NCI-H460 (cell line): ENCODE measurements around the gene TMEM120B. TPM values are rescaled to one million over a fixed set of nuclear protein-coding genes. Genes with fewer than 3 reads are reported as not detected.

ENCODE experiments used
- DNase-seq: peaks from one replicate; pipeline ENCODE4 v3.0.0-alpha.2; 2016; ENCODE audit warnings: low read depth; ENCODE audit errors: extremely low read depth
- total RNA-seq: library from RNA; depleted of rRNA; stranded (reverse); fragments of >200 nt; shearing (Covaris generic); gene quantifications from 2 replicates; pipeline ENCODE4 v1.2.3, GENCODE V29; 2014

The TMEM120B gene
- total RNA-seq, 1 experiment from 2014 or later: 11.8 TPM

DNA sequence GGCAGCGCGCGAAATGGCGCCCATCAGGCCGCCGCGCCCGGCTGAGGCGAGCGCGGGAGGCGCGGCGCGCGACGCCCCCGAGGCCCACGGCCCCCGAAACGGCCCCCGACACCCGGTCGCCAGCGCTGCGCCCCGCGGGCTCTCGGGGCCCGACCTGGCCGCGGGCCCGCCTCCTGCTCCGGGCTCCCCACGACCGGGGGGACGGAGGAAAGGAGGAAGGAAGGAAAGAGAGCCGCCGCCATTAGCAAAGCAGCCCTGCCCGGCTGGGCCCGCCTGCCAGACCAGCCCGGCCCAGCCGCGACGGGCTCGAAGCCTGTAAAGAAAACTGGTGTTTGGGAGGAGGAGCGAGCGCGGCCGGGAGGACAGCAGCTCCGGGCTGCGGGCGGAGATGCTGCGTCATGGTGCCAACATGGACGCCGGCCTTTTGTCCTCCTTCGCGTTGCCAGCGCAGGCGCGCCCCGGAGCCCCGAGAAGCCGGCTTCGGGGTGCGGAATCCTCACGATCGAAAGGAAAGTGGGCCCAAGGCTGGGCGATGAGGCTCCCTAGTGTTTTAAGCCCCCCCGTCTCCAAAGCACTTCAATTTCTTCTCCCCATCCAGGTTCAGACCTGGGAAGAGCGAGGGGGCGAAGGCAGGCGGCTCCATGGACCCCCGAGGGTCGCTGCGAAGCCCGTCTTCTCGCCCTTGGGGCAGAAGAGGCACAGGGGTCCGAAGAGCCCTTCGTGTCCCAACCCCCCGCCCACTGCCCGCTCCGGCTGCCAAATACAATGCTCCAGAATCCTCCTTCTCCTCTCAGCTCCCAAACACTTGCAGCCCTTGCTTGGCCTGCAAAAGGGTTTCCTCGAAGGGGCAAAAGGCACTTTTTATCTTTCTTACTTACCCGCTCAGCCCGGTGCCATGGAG is 88.4 kb downstream of the TMEM120B start:
- DNase-seq: peak; percentile 72

DNA sequence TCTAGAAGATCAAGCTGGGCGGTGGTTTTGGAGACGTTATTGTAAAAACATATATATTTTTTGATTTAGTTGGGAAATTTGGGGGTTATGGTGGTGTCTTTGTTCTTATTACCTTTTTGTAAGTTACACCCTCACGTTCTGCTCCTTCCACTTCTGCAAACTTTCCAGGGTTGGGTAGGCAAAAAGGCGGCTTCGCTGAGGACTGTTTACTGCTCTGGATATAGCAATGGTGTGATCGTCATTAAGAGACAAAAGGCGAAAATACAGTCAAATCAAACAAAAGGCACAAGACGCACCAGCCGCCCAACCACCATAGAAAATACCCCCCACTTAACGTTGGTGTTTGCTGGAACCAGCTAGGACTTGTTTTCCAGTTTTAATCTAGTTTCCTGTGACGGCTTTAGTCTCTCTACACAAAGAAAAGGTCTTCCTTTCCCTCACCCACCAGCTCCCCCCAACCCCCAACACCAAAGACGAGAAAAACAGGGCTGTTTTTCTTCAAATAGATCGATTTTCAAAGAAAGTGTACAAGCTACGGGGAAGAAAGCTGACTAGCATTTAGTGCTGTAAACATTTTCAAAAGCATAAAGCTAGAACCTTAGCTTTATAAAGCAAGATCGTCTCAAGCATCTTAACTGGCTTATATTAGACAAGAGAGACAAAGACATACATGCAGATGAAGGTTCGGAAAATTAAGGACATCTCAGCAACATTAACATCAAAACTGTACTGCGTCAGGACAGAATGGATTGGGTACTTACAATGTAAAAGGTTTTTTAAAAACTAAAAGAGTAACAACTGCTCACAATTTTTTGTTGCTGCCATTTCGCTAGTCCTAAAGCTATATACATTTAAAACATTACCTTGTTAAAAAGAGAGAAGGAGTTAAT is 89.3 kb downstream of the TMEM120B start:
- no peak for DNase-seq

DNA sequence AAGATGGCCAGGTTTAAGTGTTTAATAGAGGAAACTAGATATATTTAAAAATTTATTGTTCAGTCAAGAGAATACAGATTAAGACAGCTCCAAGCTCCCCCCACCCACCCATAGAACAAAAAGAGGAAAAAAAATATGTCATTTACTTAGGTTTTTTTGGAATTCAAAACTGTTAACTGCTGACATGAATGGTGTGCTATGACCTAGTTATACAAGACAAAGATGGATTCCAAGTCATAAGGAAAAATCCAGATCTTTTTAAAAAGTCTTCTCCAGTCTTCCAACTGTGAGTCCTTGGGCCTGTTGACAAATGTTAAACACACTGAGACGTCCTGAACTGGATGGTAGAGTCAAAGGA is 89.9 kb downstream of the TMEM120B start:
- DNase-seq: no peak

DNA sequence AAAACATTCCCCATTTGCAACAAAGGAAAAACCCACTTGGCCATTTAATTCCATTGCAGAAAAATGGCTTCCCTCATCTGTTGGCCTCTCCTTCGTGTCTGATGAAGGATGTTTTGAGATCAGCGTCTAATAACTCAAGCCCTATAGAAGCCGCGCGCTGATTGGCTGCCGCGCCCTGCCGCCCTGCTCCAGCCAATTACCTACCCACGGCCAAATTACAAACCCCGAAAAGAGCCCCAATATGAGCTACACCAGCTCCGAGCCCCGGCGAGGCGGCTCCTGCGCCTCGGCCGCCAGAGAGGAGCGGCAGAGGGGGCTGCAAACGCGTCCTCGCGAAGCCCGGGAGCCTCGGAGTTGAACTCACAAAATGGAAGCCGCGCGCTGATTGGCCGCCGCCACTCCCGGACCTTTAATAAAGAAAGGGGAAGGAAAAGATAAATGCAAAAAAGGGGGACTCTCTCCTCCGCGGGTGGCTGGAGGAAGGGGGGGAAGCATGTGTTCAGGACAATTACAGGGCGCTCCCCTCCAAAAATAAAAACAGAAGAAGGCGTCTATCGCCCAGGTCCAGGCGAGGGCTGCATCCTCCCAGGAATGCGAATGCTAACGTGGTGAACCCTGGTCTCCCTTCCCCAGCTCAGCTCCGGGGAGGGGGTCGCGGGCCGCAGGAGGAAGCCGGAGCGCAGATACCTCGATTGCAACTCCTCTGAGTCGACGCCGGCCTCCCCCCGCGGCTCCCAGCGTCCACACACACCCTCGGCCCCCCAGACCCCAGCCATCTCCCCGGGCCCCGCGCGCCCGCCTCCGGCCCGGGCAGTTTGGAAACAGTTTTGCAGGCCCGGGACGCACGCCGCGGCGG is 90.5 kb downstream of the TMEM120B start:
- DNase-seq: peak; percentile 94

DNA sequence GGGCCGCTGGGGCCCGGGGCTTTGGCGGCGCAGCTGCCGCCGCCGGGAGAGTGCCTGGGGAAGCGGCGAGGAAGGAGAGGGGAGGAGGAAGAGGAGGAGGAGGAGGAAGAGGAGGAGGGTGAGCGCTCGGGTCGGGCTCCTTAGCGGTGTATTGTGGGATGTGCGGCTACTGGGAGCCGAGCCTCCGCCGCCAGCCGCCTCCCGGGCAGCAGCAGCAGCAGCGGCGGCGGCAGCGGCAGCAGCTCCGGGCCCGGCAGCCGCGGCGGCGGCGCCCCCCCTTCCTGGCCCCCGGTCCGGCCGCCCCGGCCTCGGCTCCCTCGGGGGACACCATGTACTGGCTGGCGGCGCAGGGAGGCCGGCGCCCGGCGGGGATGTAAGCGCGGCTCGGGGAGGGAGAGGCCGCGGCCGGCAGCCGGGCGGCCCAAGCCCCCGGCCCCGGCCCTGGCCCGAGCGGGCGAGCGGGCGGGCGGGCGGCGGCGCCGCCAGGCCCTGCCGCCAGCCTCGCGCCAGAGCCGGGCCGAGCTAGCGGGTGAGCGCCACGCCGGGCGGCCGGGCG is 91.4 kb downstream of the TMEM120B start, which contains the start of gene SETD1B:
Gene SETD1B (plus strand): TSS at position 149 of the 556 bp plus-strand sequence. CDS start 729 bp downstream, outside the sequence.
- DNase-seq: no peak

DNA sequence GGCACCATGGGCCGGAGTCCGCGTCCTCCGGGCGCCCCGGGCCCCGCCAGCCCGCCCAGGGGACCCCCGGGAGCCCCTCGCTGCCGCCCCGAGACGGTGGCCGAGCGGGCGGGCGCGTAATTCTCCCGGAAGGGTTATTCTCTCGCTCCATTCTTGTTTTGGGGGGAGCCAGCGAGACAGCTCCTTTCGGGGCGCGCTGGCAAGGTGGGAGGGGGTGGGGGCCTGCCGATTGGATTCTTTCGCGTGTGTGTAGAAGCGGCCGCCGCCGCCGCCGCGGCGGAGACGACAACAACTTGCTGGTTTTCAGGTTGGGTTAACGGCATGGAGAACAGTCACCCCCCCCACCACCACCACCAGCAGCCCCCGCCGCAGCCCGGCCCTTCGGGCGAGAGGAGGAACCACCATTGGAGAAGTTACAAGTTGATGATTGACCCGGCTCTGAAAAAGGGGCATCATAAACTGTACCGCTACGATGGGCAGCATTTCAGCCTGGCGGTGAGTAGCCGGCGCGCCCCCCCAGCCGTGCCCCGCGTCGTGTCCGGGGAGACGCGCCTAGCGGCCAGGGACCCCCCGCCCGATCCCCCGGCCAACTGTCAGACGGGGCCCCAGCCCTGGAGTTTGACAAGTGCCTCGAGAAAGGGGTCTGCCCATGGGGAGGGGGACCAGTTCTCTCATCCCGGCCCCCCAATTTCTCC is 92.0 kb downstream of the TMEM120B start:
- no peak for DNase-seq

DNA sequence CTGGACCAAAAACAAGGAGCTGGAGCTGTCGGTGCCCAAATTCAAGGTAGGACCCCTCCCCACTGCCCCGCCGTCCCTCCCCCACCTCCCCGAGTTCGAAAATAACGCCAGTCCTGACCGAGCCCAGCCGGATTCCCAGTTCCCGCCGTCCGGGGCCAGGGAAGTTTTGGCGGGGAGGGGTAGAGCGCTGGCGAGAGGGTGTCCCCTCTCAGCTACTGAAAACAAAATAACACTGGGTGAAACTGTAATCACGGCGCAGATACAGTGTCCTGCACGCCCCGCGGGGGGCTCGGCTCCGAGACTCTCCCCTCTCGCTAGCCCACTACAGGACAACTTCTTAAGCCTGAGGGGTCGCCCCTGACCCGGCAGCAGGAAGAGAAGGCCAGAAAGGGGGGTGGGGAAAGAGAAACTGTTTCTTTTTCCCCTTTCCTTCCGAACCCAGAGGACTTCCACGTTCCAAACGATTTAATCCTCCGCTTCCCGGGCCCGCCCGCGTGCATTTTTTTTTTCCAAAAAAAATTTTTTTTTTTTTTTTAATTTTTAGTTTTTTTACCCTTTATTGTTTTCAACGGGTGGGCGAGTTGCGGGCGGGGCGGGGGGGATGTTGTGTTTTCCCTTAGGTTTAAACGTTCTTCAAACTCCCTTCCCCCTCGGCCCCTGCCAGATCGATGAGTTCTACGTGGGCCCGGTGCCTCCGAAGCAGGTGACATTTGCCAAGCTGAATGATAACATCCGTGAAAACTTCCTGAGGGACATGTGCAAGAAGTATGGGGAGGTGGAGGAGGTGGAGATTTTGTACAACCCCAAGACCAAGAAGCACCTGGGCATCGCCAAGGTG is 92.8 kb downstream of the TMEM120B start:
- DNase-seq: no peak

DNA sequence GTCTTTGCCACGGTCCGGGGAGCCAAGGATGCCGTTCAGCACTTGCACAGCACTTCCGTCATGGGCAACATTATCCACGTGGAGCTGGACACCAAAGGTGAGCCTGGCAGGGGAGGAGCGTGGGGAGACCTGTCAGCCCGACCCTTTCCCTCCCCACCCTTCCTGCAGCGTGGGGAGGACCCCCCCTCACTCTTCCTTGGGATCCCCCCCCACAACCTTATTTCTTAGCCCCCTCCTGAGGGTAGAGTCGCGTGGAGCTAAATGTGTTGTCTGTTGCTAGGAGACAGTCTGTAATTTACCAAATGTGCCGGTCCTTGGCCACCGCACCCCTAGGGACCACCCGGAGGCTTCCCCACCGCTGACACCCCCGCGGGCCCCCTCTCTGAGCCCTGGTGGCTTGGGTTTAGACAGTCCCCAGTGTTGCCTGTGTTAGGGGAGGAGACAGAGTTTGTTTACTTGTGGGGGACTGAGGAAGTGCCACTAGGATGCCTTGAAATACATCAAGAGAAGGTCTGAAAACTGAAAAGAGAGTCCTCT is 93.5 kb downstream of the TMEM120B start:
- no peak for DNase-seq

DNA sequence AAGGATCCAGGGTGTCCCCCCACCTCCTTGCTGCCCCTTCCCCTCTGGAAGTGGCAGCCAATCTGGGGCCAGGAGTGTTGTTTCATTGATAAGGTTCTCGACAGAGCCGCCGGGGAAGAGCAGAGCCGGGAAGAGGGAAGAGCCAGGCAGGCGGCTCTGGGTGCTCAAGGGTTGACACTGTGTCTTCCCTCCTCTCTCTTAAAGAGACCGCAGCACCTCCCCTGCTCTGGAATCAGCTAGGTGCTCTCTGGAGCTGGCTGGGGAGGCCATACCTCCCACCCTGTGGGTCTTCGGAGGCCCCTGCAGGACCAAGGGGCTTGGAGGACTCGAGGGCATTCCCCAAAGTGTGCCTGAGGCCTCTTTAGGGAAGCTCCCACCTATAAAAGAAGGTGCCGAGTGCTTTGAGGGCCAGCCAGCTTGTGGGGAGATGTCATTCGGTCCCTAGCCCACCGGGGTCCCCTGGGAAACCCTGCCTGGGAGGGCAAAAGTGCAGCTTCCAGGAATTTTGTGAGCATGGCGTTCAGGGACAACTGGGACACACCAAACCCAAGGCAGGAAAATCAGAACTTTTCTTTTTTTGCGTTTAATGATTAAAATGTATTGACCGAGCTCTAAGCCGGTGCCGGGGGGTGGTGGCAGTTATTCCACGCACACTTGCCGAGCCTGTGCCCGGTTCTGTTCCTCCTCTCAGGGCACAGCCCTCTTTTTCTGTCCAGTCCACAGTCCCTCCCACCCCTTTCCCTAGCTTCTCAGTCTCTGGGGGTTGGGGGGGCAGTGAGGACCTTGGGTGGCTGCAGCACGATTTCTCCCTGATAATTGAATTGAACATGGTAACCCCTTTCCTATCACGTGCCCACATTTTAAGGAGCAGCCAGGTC is 94.2 kb downstream of the TMEM120B start:
- DNase-seq: no peak

DNA sequence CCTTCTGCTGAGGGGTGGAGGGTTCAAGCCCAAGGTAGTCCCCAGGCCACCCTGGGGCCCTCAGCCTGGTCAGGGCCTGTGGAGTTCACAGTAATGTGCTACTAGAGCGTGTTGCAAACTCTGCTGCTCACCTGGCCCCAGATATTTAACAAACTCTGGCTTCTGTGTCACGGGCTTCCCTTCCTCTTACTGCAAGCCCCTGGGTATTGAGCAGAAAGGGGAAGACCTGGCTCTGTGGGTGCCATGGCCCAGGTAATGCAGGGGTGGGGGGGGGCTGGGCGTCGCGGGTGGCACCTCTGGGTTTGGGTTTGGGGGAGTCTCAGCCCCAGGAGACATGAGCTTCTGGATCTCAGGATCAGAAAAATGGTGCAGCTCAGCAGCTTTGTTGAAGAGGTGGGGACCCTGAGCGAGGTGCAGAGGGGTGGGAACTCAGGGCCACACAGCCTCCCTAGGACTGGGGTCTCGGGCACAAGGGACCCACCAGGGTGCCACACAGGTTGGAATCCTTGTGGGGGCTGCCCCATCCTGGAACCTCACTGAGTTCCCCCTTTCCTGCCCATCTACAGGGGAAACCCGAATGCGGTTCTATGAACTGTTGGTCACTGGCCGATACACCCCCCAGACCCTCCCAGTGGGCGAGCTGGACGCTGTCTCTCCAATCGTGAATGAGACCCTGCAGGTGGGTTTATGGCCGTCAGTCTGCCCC is 95.2 kb downstream of the TMEM120B start:
- no peak for DNase-seq

DNA sequence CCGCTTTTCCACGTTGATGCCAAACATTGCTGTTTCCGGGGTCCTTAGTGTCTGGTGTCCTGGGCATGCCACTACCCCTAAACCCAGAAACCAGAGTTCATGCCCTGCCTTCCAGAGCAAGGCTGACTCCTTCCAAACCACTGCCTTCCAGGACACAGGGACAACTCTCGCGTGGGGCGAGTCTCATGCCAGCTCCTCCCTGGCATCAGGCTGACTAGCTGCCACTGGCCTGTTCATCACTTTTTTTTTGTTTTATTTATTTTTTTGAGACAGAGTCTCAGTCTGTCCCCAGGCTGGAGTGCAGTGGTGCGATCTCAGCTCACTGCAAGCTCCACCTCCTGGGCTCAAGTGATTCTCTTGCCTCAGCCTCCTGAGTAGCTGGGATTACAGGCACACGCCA is 96.1 kb downstream of the TMEM120B start:
- DNase-seq: no peak

DNA sequence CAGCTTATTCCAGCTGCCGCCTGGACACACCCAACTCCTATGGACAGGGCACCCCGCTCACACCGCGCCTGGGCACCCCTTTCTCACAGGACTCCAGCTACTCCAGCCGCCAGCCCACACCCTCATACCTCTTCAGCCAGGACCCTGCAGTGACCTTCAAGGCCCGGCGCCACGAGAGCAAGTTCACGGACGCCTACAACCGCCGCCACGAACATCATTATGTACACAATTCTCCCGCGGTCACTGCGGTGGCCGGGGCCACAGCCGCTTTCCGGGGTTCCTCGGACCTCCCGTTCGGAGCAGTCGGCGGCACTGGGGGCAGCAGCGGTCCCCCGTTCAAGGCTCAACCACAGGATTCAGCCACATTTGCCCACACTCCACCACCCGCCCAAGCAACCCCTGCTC is 97.2 kb downstream of the TMEM120B start:
- no peak for DNase-seq

DNA sequence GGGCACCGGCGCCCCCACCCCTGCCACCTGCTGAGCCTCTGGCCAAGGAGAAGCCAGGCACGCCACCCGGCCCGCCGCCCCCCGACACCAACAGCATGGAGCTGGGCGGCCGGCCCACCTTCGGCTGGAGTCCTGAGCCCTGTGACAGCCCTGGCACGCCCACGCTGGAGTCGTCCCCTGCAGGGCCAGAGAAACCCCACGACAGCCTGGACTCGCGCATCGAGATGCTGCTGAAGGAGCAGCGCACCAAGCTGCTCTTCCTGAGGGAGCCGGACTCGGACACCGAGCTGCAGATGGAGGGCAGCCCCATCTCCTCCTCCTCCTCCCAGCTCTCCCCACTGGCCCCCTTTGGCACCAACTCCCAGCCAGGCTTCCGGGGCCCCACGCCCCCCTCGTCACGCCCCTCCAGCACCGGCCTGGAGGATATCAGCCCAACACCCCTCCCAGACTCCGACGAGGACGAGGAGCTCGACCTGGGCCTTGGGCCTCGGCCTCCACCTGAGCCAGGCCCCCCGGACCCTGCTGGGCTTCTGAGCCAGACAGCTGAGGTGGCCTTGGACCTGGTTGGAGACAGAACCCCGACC is 97.8 kb downstream of the TMEM120B start:
- no peak for DNase-seq

DNA sequence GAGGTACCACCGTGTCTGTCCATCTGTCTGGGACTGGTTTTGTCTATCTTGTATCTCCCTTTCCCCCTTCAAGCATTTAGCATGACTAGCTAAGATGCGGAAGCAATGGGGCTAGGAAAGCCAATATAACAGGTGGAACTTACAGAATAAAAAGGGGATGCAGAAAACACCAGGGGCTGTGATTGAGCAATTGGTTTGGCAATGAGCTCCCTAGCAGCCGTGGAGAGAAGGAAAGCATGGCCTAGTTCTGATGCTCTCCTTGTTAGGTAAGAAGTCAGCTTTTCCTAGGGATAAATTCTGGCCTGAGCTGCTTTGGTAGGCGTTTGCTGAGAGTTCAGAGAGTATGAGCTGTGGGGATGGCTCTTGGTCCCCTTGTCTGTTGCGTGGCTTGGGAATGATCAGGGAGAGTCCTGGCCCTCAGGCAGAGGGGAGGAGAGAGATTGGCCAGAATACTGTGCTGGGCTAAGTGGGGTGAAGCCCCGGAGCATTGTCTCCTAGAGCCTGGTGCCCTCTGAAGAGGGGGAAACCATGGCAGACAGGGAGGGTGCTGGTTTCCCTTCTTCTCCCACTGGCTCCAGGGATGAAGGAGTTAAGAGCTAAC is 98.4 kb downstream of the TMEM120B start:
- no peak for DNase-seq

DNA sequence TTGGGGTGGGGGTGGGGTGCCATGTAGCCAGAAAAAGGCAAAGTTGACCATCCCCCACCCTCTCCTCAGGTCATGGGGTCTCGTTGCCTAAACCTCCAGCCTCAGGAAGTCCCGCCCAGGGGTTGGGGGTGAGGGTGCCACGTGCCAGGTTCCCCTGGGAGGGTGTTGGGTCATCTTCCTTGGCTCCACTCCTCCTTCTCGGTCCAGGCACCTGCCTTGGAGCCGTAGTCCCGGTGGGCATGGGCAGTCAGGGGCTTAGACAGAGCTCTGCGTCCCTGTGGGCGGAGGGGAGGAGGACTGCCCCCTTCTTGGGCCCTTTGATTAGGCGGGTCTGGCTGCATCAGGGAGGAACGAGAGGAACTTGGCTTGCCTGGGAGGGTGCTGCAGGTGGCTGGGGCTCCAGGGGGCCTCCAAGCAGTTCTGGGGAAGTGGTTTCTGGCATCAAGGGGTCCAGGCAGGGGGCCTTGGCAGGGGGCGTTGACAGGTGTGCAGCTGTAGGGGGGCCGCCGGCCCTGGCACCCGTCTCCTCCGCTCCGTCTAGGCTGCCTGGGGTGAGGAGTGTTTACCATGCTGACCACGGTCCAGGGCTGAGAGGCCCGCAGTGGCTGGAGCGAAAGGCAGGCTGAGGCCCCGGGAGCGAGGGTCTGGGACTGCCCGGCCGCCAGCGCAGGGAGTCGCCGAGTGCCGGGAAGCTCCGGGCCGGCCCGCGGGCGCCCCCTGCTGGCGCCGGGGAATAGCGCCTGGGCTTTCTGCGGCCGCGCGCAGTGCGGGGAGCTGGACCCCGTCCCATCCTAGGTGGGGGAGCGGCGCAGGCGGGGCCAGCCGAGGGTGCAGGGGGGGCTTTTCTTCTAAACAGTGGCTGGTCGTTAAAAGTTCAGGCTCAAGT is 99.1 kb downstream of the TMEM120B start:
- DNase-seq: no peak
